Cerebellar cortex (tissue), 1 donor: ENCODE data around the gene POC1B.

Experiments used
- DNase-seq: peaks from one replicate; pipeline ENCODE4 v3.0.0-alpha.2; 2015; ENCODE audit warnings: low spot score

POC1B gene

GRCh38 chr12:89525824-89526770 is at the start of gene POC1B:
Gene POC1B (minus strand): TSS chr12:89526047. CDS start chr12:89525895, 152 bp downstream.
- DNase-seq, result peak; percentile 92

GRCh38 chr12:89575374-89575773 is 49.5 kb upstream of the POC1B start:
- DNase-seq, result no peak

- no peak for DNase-seq
Observed at GRCh38 chr12:89574736-89575208, 48.9 kb upstream of the POC1B start.

- DNase-seq, result no peak
Observed at GRCh38 chr12:89573051-89573810, 47.4 kb upstream of the POC1B start.

- DNase-seq, result no peak
Observed at GRCh38 chr12:89571491-89572195, 45.8 kb upstream of the POC1B start.

GRCh38 chr12:89568484-89568883 is 42.6 kb upstream of the POC1B start:
- no peak for DNase-seq

- no peak for DNase-seq
Observed at GRCh38 chr12:89567691-89568239, 41.9 kb upstream of the POC1B start.

GRCh38 chr12:89566615-89567014 is 40.8 kb upstream of the POC1B start:
- DNase-seq, result no peak

- DNase-seq, result no peak
Observed at GRCh38 chr12:89565002-89565401, 39.2 kb upstream of the POC1B start.

- DNase-seq, result no peak
Observed at GRCh38 chr12:89559753-89560152, 33.9 kb upstream of the POC1B start.

GRCh38 chr12:89556976-89557375 is 31.1 kb upstream of the POC1B start:
- no peak for DNase-seq

- DNase-seq, result no peak
Observed at GRCh38 chr12:89552376-89552775, 26.5 kb upstream of the POC1B start.

- DNase-seq, result no peak
Observed at GRCh38 chr12:89551747-89552146, 25.9 kb upstream of the POC1B start.

GRCh38 chr12:89547101-89547500 is 21.3 kb upstream of the POC1B start:
- no peak for DNase-seq

- no peak for DNase-seq
Observed at GRCh38 chr12:89546151-89546550, 20.3 kb upstream of the POC1B start.

- peak; percentile 91 for DNase-seq
Observed at GRCh38 chr12:89544681-89545184, 18.9 kb upstream of the POC1B start.

- DNase-seq, result no peak
Observed at GRCh38 chr12:89544022-89544421, 18.2 kb upstream of the POC1B start.

- peak; percentile 79 for DNase-seq
Observed at GRCh38 chr12:89542912-89543592, 17.2 kb upstream of the POC1B start.

- DNase-seq, result no peak
Observed at GRCh38 chr12:89542236-89542635, 16.4 kb upstream of the POC1B start.

- DNase-seq, result no peak
Observed at GRCh38 chr12:89540586-89540985, 14.7 kb upstream of the POC1B start.
